Gastrocnemius medialis (tissue), 4 donors: Measurements from ENCODE around the gene EPB41.

ENCODE experiments used
- CTCF ChIP-seq, 5 experiments: fragments of 450-650 bp in 3 of 5; fragments of 200-600 bp in 2 of 5; sonication (generic) in 2 of 5; IDR thresholded peaks in 4 of 5; conservative IDR thresholded peaks in 1 of 5; 1 replicate in 4 of 5; 2 replicates in 1 of 5; pipeline ENCODE4 v1.5.1; 2016 to 2019; ENCODE audit warnings: antibody characterized with exemption in 5 of 5, mild to moderate bottlenecking in 3 of 5, moderate library complexity in 3 of 5
- POLR2A ChIP-seq, 2 donors: fragments of 450-650 bp; IDR thresholded peaks; one replicate each; pipeline ENCODE4 v1.6.1; 2017; ENCODE audit warnings: antibody characterized with exemption in 2 of 2, mild to moderate bottlenecking in 2 of 2, moderate library complexity in 2 of 2

GRCh38 chr1:29126198-29126597, 211.8 kb downstream of the EPB41 start:
- TF ChIP-seq CTCF (IDR thresholded peaks at IDR 0.05 in 4 of 5, conservative IDR thresholded peaks at IDR 0.05 in 1 of 5) (no peak), POLR2A (IDR thresholded peaks at IDR 0.05) (no peak)
